ENCODE measurements around the gene LRRC46. TPM values are rescaled to one million over a fixed set of nuclear protein-coding genes. Genes with fewer than 3 reads are reported as not detected.
A peak's percentile ranks its signal among the peaks of the same experiment; 100 is the strongest.

The LRRC46 gene
- total RNA-seq, 1 donor from 2014 or later, result 1.4 TPM

GRCh38 chr17:47819475-47819874 lies 12.0 kb upstream of the LRRC46 start:
- H3K27me3 Mint-ChIP-seq (ENCODE audit: low read depth), result no peaks in the 10 kb centered on the region
- H3K4me1 Mint-ChIP-seq, result peaks cover 17% of the 10 kb centered on the region
- no peaks in the 10 kb centered on the region for H3K36me3 Mint-ChIP-seq (ENCODE audit: low read depth)
- no peak overlapping the region for H3K27ac Mint-ChIP-seq (ENCODE audit: unreplicated experiment)
- no peaks in the 10 kb centered on the region for H3K9me3 Mint-ChIP-seq
- no peak for TF ChIP-seq CTCF (conservative IDR thresholded peaks at IDR 0.05)
- H3K4me3 Mint-ChIP-seq, result peak overlapping the region; percentile 9
- DNase-seq (ENCODE audit: low read depth, low spot score), result no peak

GRCh38 chr17:47820033-47820789 lies 11.3 kb upstream of the LRRC46 start:
- Mint-ChIP-seq H3K9me3 (no peaks in the 10 kb centered on the region), H3K36me3 (ENCODE audit: low read depth) (no peaks in the 10 kb centered on the region), H3K27me3 (ENCODE audit: low read depth) (no peaks in the 10 kb centered on the region), H3K4me3 (peak overlapping the region; percentile 91), H3K27ac (ENCODE audit: unreplicated experiment) (no peak overlapping the region), H3K4me1 (peaks cover 17% of the 10 kb centered on the region)
- no peak for DNase-seq (ENCODE audit: low read depth, low spot score)
- TF ChIP-seq CTCF (conservative IDR thresholded peaks at IDR 0.05), result no peak

GRCh38 chr17:47821031-47821423 lies 10.4 kb upstream of the LRRC46 start:
- TF ChIP-seq CTCF (conservative IDR thresholded peaks at IDR 0.05), result no peak
- no peaks in the 10 kb centered on the region for H3K27me3 Mint-ChIP-seq (ENCODE audit: low read depth)
- H3K36me3 Mint-ChIP-seq (ENCODE audit: low read depth), result peaks cover 3% of the 10 kb centered on the region
- H3K4me3 Mint-ChIP-seq, result peak overlapping the region; percentile 91
- H3K27ac Mint-ChIP-seq (ENCODE audit: unreplicated experiment), result no peak overlapping the region
- DNase-seq (ENCODE audit: low read depth, low spot score), result no peak
- H3K4me1 Mint-ChIP-seq, result peaks cover 17% of the 10 kb centered on the region
- no peaks in the 10 kb centered on the region for H3K9me3 Mint-ChIP-seq

GRCh38 chr17:47821424-47822391 lies 9.8 kb upstream of the LRRC46 start, which contains the start of gene OSBPL7:
OSBPL7 (minus strand) TSS chr17:47821794; CDS start chr17:47820278, 1,516 bp downstream.
- Mint-ChIP-seq H3K9me3 (no peaks in the 10 kb centered on the region), H3K27me3 (ENCODE audit: low read depth) (no peaks in the 10 kb centered on the region), H3K36me3 (ENCODE audit: low read depth) (peaks cover 9% of the 10 kb centered on the region), H3K4me3 (peak within 1 kb of the TSS; percentile 91), H3K27ac (ENCODE audit: unreplicated experiment) (peak within 1 kb of the TSS; percentile 81), H3K4me1 (peaks cover 17% of the 10 kb centered on the region)
- DNase-seq (ENCODE audit: low read depth, low spot score), result peak; percentile 44
- no peak for TF ChIP-seq CTCF (conservative IDR thresholded peaks at IDR 0.05)

- H3K4me1 Mint-ChIP-seq, result peaks cover 17% of the 10 kb centered on the region
Measured at GRCh38 chr17:47822785-47823184, 8.7 kb upstream of the LRRC46 start.

More at GRCh38 chr17:47822785-47823184, 8.7 kb upstream of the LRRC46 start:
- Mint-ChIP-seq H3K4me3 (no peak overlapping the region), H3K9me3 (no peaks in the 10 kb centered on the region), H3K36me3 (ENCODE audit: low read depth) (peaks cover 9% of the 10 kb centered on the region), H3K27ac (ENCODE audit: unreplicated experiment) (no peak overlapping the region), H3K27me3 (ENCODE audit: low read depth) (no peaks in the 10 kb centered on the region)
- DNase-seq (ENCODE audit: low read depth, low spot score), result no peak
- TF ChIP-seq CTCF (conservative IDR thresholded peaks at IDR 0.05), result no peak

Data from neural crest cell (in vitro differentiated cells).